ENCODE data around the gene TBC1D3G.
"Not testable (repeated sequence)": the region's sequence is repeated elsewhere in the genome, so short reads cannot be mapped to it uniquely, and the experiment has no call there.

DNA sequence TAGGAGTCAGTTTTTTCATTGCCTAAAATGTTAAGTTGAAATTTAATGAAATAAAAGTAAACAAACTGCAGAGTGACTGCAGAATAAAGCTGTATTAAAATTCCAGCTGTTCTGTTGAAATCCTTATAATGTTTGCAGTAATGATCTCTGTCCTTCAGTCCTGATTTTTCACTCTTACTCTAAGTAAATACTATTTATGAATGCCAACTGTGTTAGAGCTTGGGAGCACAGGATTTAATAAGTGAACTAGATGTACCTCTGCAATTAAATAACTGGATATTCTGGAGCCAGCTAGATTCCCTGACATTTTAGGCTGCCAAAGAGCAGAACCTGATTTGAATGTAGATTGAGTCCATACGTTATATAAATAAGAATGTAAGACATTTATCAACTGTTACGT, 7.9 kb upstream of the TBC1D3G start:
- TF ChIP-seq, protein P1, sequence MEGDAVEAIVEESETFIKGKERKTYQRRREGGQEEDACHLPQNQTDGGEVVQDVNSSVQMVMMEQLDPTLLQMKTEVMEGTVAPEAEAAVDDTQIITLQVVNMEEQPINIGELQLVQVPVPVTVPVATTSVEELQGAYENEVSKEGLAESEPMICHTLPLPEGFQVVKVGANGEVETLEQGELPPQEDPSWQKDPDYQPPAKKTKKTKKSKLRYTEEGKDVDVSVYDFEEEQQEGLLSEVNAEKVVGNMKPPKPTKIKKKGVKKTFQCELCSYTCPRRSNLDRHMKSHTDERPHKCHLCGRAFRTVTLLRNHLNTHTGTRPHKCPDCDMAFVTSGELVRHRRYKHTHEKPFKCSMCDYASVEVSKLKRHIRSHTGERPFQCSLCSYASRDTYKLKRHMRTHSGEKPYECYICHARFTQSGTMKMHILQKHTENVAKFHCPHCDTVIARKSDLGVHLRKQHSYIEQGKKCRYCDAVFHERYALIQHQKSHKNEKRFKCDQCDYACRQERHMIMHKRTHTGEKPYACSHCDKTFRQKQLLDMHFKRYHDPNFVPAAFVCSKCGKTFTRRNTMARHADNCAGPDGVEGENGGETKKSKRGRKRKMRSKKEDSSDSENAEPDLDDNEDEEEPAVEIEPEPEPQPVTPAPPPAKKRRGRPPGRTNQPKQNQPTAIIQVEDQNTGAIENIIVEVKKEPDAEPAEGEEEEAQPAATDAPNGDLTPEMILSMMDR (IDR thresholded peaks at IDR 0.05; ENCODE audit: low read length) = not testable (repeated sequence)
- TF ChIP-seq EZH2 (IDR thresholded peaks at IDR 0.05; ENCODE audit: borderline replicate concordance, low read length) = not testable (repeated sequence)

Data from OCI-LY1 (cell line).